ENCODE data around the gene ADPRM. TPM values are rescaled to one million over a fixed set of nuclear protein-coding genes. Genes with fewer than 3 reads are reported as not detected.

ADPRM gene
- total RNA-seq, 6 donors from 2014 or later, result 1.7 to 18.9 (median 8.2) TPM

DNA sequence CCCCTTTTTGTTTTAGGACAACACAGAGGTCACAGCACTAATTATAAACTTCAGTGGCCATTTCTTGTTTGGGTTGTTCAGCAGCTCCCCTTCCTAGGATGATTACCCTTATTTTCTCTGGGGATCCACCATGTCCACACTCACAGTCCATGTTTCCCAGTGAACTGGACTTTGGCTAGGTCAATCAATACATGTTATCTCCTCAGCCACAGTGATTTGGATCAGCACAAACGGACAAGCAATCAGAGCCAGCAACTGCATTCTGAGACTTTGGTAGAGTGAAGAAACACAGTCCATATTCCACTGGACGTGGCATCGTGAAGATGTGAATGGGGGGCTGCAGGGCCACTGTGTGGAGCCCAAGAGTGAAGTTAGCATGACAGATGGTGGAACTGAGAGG lies 27.9 kb downstream of the ADPRM start:
- peaks cover 0 to 8% (median 4%) of the 10 kb centered on the region in 4 donors for H3K4me1 ChIP-seq
- ATAC-seq (ENCODE audit: low FRiP score in 2 of 2), result no peak
- 81 to 95% methylated on average over 3 of the region's 3 CpGs for WGBS, 2 donors
- no peak for TF ChIP-seq EP300 (IDR thresholded peaks at IDR 0.05)
- TF ChIP-seq, protein P1, sequence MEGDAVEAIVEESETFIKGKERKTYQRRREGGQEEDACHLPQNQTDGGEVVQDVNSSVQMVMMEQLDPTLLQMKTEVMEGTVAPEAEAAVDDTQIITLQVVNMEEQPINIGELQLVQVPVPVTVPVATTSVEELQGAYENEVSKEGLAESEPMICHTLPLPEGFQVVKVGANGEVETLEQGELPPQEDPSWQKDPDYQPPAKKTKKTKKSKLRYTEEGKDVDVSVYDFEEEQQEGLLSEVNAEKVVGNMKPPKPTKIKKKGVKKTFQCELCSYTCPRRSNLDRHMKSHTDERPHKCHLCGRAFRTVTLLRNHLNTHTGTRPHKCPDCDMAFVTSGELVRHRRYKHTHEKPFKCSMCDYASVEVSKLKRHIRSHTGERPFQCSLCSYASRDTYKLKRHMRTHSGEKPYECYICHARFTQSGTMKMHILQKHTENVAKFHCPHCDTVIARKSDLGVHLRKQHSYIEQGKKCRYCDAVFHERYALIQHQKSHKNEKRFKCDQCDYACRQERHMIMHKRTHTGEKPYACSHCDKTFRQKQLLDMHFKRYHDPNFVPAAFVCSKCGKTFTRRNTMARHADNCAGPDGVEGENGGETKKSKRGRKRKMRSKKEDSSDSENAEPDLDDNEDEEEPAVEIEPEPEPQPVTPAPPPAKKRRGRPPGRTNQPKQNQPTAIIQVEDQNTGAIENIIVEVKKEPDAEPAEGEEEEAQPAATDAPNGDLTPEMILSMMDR (IDR thresholded peaks at IDR 0.05), result no peak
- no peak for TF ChIP-seq POLR2A (IDR thresholded peaks at IDR 0.05)
- no peak for TF ChIP-seq POLR2AphosphoS5 (IDR thresholded peaks at IDR 0.05)
- H3K27me3 ChIP-seq, result no peaks in the 10 kb centered on the region
- no peak overlapping the region for H3K4me3 ChIP-seq
- peaks cover 0 to 12% (median 0%) of the 10 kb centered on the region in 4 donors for H3K36me3 ChIP-seq
- DNase-seq, result no peak
- no peaks in the 10 kb centered on the region for H3K9me3 ChIP-seq
- no peak overlapping the region for H3K27ac ChIP-seq

DNA sequence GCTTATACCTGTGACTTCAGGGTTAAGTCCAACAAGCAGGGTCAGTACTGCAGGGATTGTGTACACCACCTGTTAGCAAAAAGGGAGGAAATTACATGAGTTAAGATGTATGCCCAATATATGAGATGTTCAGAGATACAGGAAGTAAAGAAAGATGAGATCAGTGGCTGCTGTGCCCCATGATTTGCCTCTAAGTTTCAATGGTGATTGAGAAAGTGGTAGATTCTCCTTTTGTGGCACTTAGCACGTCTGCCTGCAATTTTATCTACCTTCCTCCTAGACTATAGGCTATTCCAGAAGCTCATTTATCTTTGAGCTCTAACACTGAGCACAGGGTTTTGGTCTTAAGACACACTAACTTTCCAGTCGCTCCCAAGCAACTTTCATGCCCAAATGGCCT lies 28.8 kb downstream of the ADPRM start:
- DNase-seq, result no peak

DNA sequence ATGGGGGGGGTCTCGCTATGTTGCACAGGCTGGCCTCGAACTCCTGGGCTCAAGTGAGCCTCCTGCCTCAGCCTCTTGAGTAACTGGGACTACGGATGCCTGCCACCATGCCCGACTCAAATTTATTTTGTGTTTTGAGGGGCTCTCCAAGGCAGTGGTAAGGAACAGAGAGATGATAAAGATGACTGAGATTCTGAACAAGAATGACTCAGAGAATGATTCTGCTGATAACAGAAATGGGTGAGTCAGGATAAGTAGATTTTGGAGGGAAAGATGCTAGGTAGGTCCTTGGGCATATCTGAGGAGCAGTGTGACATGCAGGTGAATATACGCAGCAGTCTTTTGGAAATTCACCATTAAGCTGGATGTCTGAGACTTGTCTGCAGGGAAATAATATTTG lies 29.8 kb downstream of the ADPRM start:
- no peak overlapping the region for H3K27ac ChIP-seq
- 89 to 91% methylated on average over 5 of the region's 5 CpGs for WGBS, 2 donors
- DNase-seq (no peak), ATAC-seq (ENCODE audit: low FRiP score in 2 of 2) (no peak)
- peaks cover 0 to 8% (median 5%) of the 10 kb centered on the region in 4 donors for H3K4me1 ChIP-seq
- H3K4me3 ChIP-seq, result no peak overlapping the region
- TF ChIP-seq, protein P1 (IDR thresholded peaks at IDR 0.05), result no peak
- no peak for TF ChIP-seq POLR2AphosphoS5 (IDR thresholded peaks at IDR 0.05)
- TF ChIP-seq POLR2A (IDR thresholded peaks at IDR 0.05), result no peak
- no peak for TF ChIP-seq EP300 (IDR thresholded peaks at IDR 0.05)
- H3K36me3 ChIP-seq, result peaks cover 0 to 9% (median 0%) of the 10 kb centered on the region in 4 donors
- no peaks in the 10 kb centered on the region for H3K27me3 ChIP-seq
- H3K9me3 ChIP-seq, result no peaks in the 10 kb centered on the region

More for the DNA sequence above, 28.8 kb downstream of the ADPRM start:
- Histone ChIP-seq H3K27me3 (no peaks in the 10 kb centered on the region), H3K36me3 (peaks cover 0 to 9% (median 0%) of the 10 kb centered on the region in 4 donors), H3K27ac (no peak overlapping the region), H3K9me3 (no peaks in the 10 kb centered on the region), H3K4me3 (no peak overlapping the region), H3K4me1 (peaks cover 0 to 8% (median 5%) of the 10 kb centered on the region in 4 donors)
- TF ChIP-seq EP300 (IDR thresholded peaks at IDR 0.05) (no peak), POLR2AphosphoS5 (IDR thresholded peaks at IDR 0.05) (no peak), POLR2A (IDR thresholded peaks at IDR 0.05) (no peak)
- TF ChIP-seq, protein P1 (IDR thresholded peaks at IDR 0.05), result no peak
- no peak for ATAC-seq (ENCODE audit: low FRiP score in 2 of 2)
- 57 to 85% methylated on average over 2 of the region's 2 CpGs for WGBS, 2 donors

DNA sequence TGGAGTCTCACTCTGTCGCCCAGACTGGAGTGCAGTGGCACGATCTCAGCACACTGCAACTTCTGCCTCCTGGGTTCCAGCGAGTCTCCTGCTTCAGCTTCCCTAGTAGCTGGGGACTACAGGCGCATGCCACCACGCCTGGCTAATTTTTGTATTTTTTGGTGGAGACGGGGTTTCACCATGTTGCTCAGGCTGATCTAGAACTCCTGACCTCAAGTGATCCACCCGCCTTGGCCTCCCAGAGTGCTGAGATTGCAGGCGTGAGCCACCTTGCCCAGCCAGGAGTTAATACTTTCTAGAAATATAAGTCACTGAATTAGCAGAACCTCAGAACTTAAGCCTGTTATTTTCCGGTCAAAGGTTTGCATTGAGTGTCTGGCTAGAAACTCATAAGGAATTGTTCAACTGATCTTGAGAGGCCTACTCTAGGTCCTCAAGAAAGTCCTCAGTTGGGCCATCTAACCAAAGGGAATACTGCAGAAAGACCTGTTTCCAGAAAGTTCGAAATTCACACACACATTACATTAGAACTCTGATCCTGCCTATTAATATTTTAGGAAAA lies 31.0 kb downstream of the ADPRM start:
- Histone ChIP-seq H3K4me1 (peaks cover 0 to 8% (median 5%) of the 10 kb centered on the region in 4 donors), H3K36me3 (peaks cover 0 to 2% (median 0%) of the 10 kb centered on the region in 4 donors), H3K4me3 (no peak overlapping the region), H3K27me3 (no peaks in the 10 kb centered on the region), H3K9me3 (no peaks in the 10 kb centered on the region), H3K27ac (peak overlapping the region in 2 of 4 donors; percentile 86 to 92)
- WGBS, 2 donors, result 88 to 94% methylated on average over 10 of the region's 10 CpGs
- no peak for DNase-seq
- ATAC-seq (ENCODE audit: low FRiP score in 2 of 2), result no peak
- TF ChIP-seq, protein P1 (IDR thresholded peaks at IDR 0.05), result no peak
- no peak for TF ChIP-seq POLR2AphosphoS5 (IDR thresholded peaks at IDR 0.05)
